Sigmoid colon (tissue), 7 donors: ENCODE results near the gene USB1. TPM values are rescaled to one million over a fixed set of nuclear protein-coding genes. Genes with fewer than 3 reads are reported as not detected.
A peak's percentile ranks its signal among the peaks of the same experiment; 100 is the strongest.

ENCODE experiments used
- DNase-seq: peaks from one replicate; pipeline ENCODE4 v3.0.0-alpha.2; 2019
- H3K27ac ChIP-seq, 4 donors: fragments of 200-600 bp; sonication (generic); one replicate each; pipeline ENCODE4 v1.5.1; 2016 to 2019; ENCODE audit warnings: mild to moderate bottlenecking in 1 of 4
- H3K27me3 ChIP-seq, 3 donors: fragments of 200-600 bp; sonication (generic); one replicate each; pipeline ENCODE4 v1.5.1; 2019; ENCODE audit warnings: mild to moderate bottlenecking in 1 of 3
- H3K36me3 ChIP-seq, 4 donors: fragments of 200-600 bp; sonication (generic); one replicate each; pipeline ENCODE4 v1.5.1; 2016 to 2019
- H3K4me1 ChIP-seq, 4 donors: fragments of 200-600 bp; sonication (generic); one replicate each; pipeline ENCODE4 v1.5.1; 2017 to 2019
- H3K4me3 ChIP-seq, 4 donors: fragments of 200-600 bp; sonication (generic); one replicate each; pipeline ENCODE4 v1.5.1; 2017 to 2019; ENCODE audit warnings: mild to moderate bottlenecking in 2 of 4, moderate library complexity in 1 of 4
- H3K9me3 ChIP-seq, 4 donors: fragments of 200-600 bp in 3 of 4; sonication (generic) in 3 of 4; one replicate each; pipeline versions ENCODE4 v1.5.1 to v1.6.1; 2013 to 2019
- EP300 ChIP-seq, 4 donors: sonication (generic); formaldehyde crosslinking; IDR thresholded peaks; one replicate each; pipeline ENCODE4 v1.6.1; 2017; ENCODE audit warnings: antibody characterized with exemption in 4 of 4
- POLR2A ChIP-seq, 2 donors: fragments of 450-650 bp; IDR thresholded peaks; one replicate each; pipeline ENCODE4 v1.6.1; 2016; ENCODE audit warnings: antibody characterized with exemption in 2 of 2, mild to moderate bottlenecking in 2 of 2, moderate library complexity in 2 of 2
- POLR2AphosphoS5 ChIP-seq, 4 donors: sonication (generic); formaldehyde crosslinking; IDR thresholded peaks; one replicate each; pipeline ENCODE4 v1.6.1; 2017; ENCODE audit warnings: antibody characterized with exemption in 4 of 4
- WGBS, 2 donors: extraction: QIAGEN DNeasy Blood & Tissue Kit; methylation state at CpG; one replicate each; pipeline ENCODE4 v1.1.7; 2013; 5-methylcytosine and 5-hydroxymethylcytosine counted together
- intact Hi-C: fragments of 100-400 bp; cut with DNase I; formaldehyde crosslinking; loops from one replicate; pipeline ENCODE4 v1.15.1; 2023
- polyA plus RNA-seq, 3 donors: library from polyadenylated mRNA; stranded (reverse); fragments of 200-250 nt; gene quantifications; one replicate each; pipeline ENCODE4 v1.2.3, GENCODE V29; 2013
- total RNA-seq, 4 donors: library from RNA; depleted of rRNA; stranded (reverse); fragments of >200 nt; gene quantifications; one replicate each; pipeline ENCODE4 v1.1.0, GENCODE V29; 2016
- TF ChIP-seq, protein P1 (sequence below), 4 experiments: fragments of 450-650 bp in 3 of 4; fragments of 200-600 bp in 1 of 4; IDR thresholded peaks; one replicate each; pipeline ENCODE4 v1.5.1; 2016 to 2019; ENCODE audit warnings: antibody characterized with exemption in 4 of 4, mild to moderate bottlenecking in 3 of 4, moderate library complexity in 2 of 4
- donor health status: healthy with polysubstance abuse.
- donor health status: Bipolar disorder and iron deficiency.
- donor health status: healthy.

USB1 gene
- total and polyA plus RNA-seq, 7 donors = 19.9 to 44.9 (median 36.6) TPM

GRCh38 chr16:57979006-57979585, 22.1 kb upstream of the USB1 start:
- DNase-seq = no peak

GRCh38 chr16:57981636-57982035, 19.6 kb upstream of the USB1 start:
- DNase-seq = no peak
- peaks cover 0 to 8% (median 5%) of the 10 kb centered on the region in 3 donors for H3K27me3 ChIP-seq
- no peak overlapping the region for H3K27ac ChIP-seq
- intact Hi-C loops = no loop called here
- H3K4me3 ChIP-seq = no peak overlapping the region
- TF ChIP-seq POLR2AphosphoS5 (IDR thresholded peaks at IDR 0.05) = no peak
- TF ChIP-seq EP300 (IDR thresholded peaks at IDR 0.05) = no peak
- WGBS, 2 donors = 71 to 90% methylated on average over 7 of the region's 7 CpGs
- peaks cover 0 to 19% (median 17%) of the 10 kb centered on the region in 4 donors for H3K4me1 ChIP-seq
- no peaks in the 10 kb centered on the region for H3K36me3 ChIP-seq
- no peaks in the 10 kb centered on the region for H3K9me3 ChIP-seq

More at GRCh38 chr16:57979006-57979585, 22.1 kb upstream of the USB1 start:
- WGBS, 2 donors = 86 to 89% methylated on average over 11 of the region's 11 CpGs
- Histone ChIP-seq H3K27me3 (peaks cover 0 to under 1% (median 0%) of the 10 kb centered on the region in 3 donors), H3K36me3 (no peaks in the 10 kb centered on the region), H3K27ac (no peak overlapping the region), H3K9me3 (no peaks in the 10 kb centered on the region), H3K4me1 (peaks cover 0 to 7% (median under 1%) of the 10 kb centered on the region in 4 donors), H3K4me3 (no peak overlapping the region)
- TF ChIP-seq EP300 (IDR thresholded peaks at IDR 0.05) (no peak), POLR2AphosphoS5 (IDR thresholded peaks at IDR 0.05) (no peak), POLR2A (IDR thresholded peaks at IDR 0.05) (no peak)
- TF ChIP-seq, protein P1, sequence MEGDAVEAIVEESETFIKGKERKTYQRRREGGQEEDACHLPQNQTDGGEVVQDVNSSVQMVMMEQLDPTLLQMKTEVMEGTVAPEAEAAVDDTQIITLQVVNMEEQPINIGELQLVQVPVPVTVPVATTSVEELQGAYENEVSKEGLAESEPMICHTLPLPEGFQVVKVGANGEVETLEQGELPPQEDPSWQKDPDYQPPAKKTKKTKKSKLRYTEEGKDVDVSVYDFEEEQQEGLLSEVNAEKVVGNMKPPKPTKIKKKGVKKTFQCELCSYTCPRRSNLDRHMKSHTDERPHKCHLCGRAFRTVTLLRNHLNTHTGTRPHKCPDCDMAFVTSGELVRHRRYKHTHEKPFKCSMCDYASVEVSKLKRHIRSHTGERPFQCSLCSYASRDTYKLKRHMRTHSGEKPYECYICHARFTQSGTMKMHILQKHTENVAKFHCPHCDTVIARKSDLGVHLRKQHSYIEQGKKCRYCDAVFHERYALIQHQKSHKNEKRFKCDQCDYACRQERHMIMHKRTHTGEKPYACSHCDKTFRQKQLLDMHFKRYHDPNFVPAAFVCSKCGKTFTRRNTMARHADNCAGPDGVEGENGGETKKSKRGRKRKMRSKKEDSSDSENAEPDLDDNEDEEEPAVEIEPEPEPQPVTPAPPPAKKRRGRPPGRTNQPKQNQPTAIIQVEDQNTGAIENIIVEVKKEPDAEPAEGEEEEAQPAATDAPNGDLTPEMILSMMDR (IDR thresholded peaks at IDR 0.05) = no peak
- intact Hi-C loops = no loop called here

- TF ChIP-seq POLR2A (IDR thresholded peaks at IDR 0.05) (no peak), EP300 (IDR thresholded peaks at IDR 0.05) (no peak), POLR2AphosphoS5 (IDR thresholded peaks at IDR 0.05) (no peak)
- TF ChIP-seq, protein P1 (IDR thresholded peaks at IDR 0.05) = no peak
- Histone ChIP-seq H3K36me3 (no peaks in the 10 kb centered on the region), H3K27ac (no peak overlapping the region), H3K9me3 (no peaks in the 10 kb centered on the region), H3K4me1 (peaks cover 0 to 19% (median 17%) of the 10 kb centered on the region in 4 donors), H3K4me3 (no peak overlapping the region), H3K27me3 (peaks cover 0 to 8% (median 5%) of the 10 kb centered on the region in 3 donors)
- DNase-seq = no peak
- 73 to 79% methylated on average over 5 of the region's 5 CpGs for WGBS, 2 donors
- intact Hi-C loops = no loop called here
These were observed 18.8 kb upstream of the USB1 start for GRCh38 chr16:57982385-57982784.

DNA sequence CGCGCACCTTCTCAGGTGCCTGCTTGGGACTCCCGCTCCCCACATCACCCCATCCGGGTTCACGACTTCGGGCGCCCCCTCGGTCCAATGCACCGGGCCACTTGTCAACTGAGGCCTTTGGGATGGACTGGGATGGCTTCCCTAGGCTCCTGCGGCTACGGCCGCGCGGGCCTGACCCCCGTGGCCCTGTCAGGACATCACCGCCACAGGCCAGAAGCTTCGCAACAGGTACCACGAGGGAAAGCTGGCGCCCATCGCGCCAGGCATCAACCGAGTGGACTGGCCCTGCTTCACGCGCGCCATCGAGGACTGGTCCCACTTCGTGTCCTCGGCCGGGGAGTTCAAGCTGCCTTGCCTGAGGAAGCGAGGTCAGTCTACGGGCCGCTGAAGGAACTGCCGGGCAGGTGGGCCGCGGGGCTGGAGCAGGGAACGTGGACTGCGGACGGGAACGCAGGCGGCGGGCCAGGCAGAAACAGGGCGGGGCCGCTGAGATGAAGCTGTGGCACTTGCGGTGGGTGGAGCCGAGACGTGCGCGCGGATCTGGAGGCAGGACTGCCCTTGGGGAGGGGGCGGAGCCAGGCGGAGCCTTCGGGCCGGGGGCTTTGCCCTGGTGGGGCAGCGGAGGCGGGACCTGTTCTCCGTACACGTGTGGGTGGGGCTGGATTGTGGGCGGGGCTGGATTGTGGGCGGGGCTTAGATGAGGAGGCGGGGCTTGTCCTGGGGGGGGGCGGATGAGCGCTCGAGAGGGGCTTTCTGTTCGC, 16.6 kb upstream of the USB1 start:
- intact Hi-C loops = no loop called here
- 9 to 14% methylated on average over 64 of the region's 64 CpGs for WGBS, 2 donors

DNA sequence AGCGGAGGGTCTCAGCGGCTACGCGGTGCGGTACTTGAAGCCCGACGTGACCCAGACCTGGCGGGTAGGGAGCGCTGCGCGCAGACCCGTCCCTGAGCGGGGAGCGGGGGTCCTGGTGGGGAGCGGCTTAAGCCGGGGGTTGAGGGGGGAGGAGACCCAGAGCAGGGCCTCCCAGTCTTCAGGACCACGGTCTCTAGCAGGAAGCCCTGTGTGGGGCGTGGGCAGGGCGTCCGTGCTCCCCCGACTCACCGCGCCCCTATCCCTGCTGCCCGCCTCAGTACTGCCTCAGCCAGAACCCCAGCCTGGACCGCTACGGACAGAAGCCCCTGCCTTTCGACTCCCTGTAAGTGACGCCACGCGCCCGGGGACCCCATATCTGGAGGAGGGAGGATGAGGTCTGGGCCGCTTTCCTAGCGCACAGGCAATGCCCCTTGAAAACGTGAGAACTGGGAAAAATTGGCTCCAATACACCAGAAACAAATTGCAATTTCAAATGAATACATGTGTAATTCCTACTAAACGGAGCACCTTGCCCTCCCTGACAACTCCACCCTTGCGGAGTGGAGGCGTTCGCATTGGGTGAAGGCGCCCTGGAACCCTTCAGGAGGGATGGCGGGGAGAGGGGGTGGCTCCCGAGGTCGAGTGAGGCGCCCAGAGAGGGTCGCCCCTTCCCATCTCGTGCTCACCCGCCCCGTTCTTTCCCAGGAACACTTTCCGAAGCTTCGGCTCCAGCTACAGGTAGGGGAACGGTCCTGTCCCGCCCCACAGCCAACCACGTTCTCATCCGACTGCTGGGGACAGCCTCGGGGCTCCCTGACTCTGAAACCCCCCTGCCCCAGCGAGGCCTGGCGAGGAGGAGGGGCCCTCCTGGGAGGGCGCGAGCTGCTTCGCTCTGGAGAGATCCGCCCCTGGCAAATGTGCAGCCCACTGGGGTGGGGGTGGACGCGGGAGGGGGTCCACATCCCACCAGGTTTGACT, 15.7 kb upstream of the USB1 start:
- Histone ChIP-seq H3K4me3 (peak overlapping the region; percentile 45 to 55 (median 50)), H3K36me3 (no peaks in the 10 kb centered on the region), H3K4me1 (peaks cover 0 to 19% (median 17%) of the 10 kb centered on the region in 4 donors), H3K27ac (peak overlapping the region in 3 of 4 donors; percentile 27 to 75 (median 51)), H3K9me3 (no peaks in the 10 kb centered on the region), H3K27me3 (peaks cover 0 to 8% (median 5%) of the 10 kb centered on the region in 3 donors)
- DNase-seq = peak; percentile 70
- 20 to 22% methylated on average over 62 of the region's 62 CpGs for WGBS, 2 donors
- intact Hi-C loops = no loop called here
- TF ChIP-seq POLR2AphosphoS5 (IDR thresholded peaks at IDR 0.05) = no peak
- TF ChIP-seq EP300 (IDR thresholded peaks at IDR 0.05) = no peak
- TF ChIP-seq, protein P1 (IDR thresholded peaks at IDR 0.05) = no peak
- no peak for TF ChIP-seq POLR2A (IDR thresholded peaks at IDR 0.05)

More for the DNA sequence above, 16.6 kb upstream of the USB1 start:
- no peaks in the 10 kb centered on the region for H3K9me3 ChIP-seq
- H3K4me3 ChIP-seq = peak overlapping the region; percentile 45 to 55 (median 50)
- peak; percentile 93 for DNase-seq
- H3K27me3 ChIP-seq = peaks cover 0 to 8% (median 5%) of the 10 kb centered on the region in 3 donors
- no peaks in the 10 kb centered on the region for H3K36me3 ChIP-seq
- peaks cover 0 to 19% (median 17%) of the 10 kb centered on the region in 4 donors for H3K4me1 ChIP-seq
- TF ChIP-seq POLR2AphosphoS5 (IDR thresholded peaks at IDR 0.05) = no peak
- TF ChIP-seq POLR2A (IDR thresholded peaks at IDR 0.05) = no peak
- H3K27ac ChIP-seq = peak overlapping the region in 3 of 4 donors; percentile 27 to 75 (median 51)
